ENCODE data around the gene EMC9. TPM values are rescaled to one million over a fixed set of nuclear protein-coding genes. Genes with fewer than 3 reads are reported as not detected.

The EMC9 gene
- total and polyA plus RNA-seq, 7 donors = 17.2 to 67.5 (median 35.1) TPM

GRCh38 chr14:24185026-24185425, 43.6 kb upstream of the EMC9 start:
- Histone ChIP-seq H3K4me3 (no peak overlapping the region), H3K36me3 (ENCODE audit: insufficient read depth in 1 of 2, low read depth in 1 of 2) (peaks cover 6 to 76% of the 10 kb centered on the region in 2 donors), H3K4me1 (peaks cover 26% of the 10 kb centered on the region), H3K9me3 (no peaks in the 10 kb centered on the region), H3K27ac (no peak overlapping the region), H3K27me3 (ENCODE audit: insufficient read depth in 3 of 3, low read length in 2 of 3) (no peaks in the 10 kb centered on the region)
- DNase-seq (peak in 1 of 2 donors; percentile 35), ATAC-seq (no peak)
- no peak for TF ChIP-seq CTCF (IDR thresholded peaks at IDR 0.05)
- intact Hi-C loops (cut with DNase I) = no loop called here
- 94 to 98% (median 98%) methylated on average over 7 of the region's 7 CpGs for WGBS, 3 donors

GRCh38 chr14:24184104-24184970, 42.9 kb upstream of the EMC9 start:
- Histone ChIP-seq H3K36me3 (ENCODE audit: insufficient read depth in 1 of 2, low read depth in 1 of 2) (peaks cover 6 to 78% of the 10 kb centered on the region in 2 donors), H3K27ac (no peak overlapping the region), H3K4me3 (no peak overlapping the region), H3K27me3 (ENCODE audit: insufficient read depth in 3 of 3, low read length in 2 of 3) (no peaks in the 10 kb centered on the region), H3K4me1 (peaks cover 30% of the 10 kb centered on the region), H3K9me3 (no peaks in the 10 kb centered on the region)
- ATAC-seq (no peak), DNase-seq (peak in 1 of 2 donors; percentile 50)
- intact Hi-C loops (cut with DNase I) = no loop called here
- TF ChIP-seq CTCF (IDR thresholded peaks at IDR 0.05) = no peak
- 88% methylated on average over 19 of the region's 19 CpGs for WGBS, 3 donors

- Histone ChIP-seq H3K4me1 (peaks cover 32% of the 10 kb centered on the region), H3K9me3 (no peaks in the 10 kb centered on the region), H3K27me3 (ENCODE audit: insufficient read depth in 3 of 3, low read length in 2 of 3) (no peaks in the 10 kb centered on the region), H3K36me3 (ENCODE audit: insufficient read depth in 1 of 2, low read depth in 1 of 2) (peaks cover 6 to 90% of the 10 kb centered on the region in 2 donors), H3K27ac (no peak overlapping the region), H3K4me3 (no peak overlapping the region)
- intact Hi-C loops (cut with DNase I) = no loop called here
- 91 to 92% (median 91%) methylated on average over 14 to 15 of the region's 15 CpGs for WGBS, 3 donors
- peak in 1 of 2 donors; percentile 38 for DNase-seq
- ATAC-seq = no peak
- no peak for TF ChIP-seq CTCF (IDR thresholded peaks at IDR 0.05)
These were observed 41.7 kb upstream of the EMC9 start for GRCh38 chr14:24183014-24183481.

- H3K9me3 ChIP-seq = no peaks in the 10 kb centered on the region
- no peak overlapping the region for H3K4me3 ChIP-seq
- H3K27me3 ChIP-seq (ENCODE audit: insufficient read depth in 3 of 3, low read length in 2 of 3) = no peaks in the 10 kb centered on the region
- WGBS, 3 donors = 86 to 88% (median 87%) methylated on average over 14 of the region's 14 CpGs
- no peak overlapping the region for H3K27ac ChIP-seq
- no peak for ATAC-seq
- intact Hi-C loops (cut with DNase I) = no loop called here
- H3K36me3 ChIP-seq (ENCODE audit: insufficient read depth in 1 of 2, low read depth in 1 of 2) = peaks cover 6 to 94% of the 10 kb centered on the region in 2 donors
- DNase-seq = peak in 1 of 2 donors; percentile 32
- peaks cover 25% of the 10 kb centered on the region for H3K4me1 ChIP-seq
- TF ChIP-seq CTCF (IDR thresholded peaks at IDR 0.05) = no peak
These were observed 40.9 kb upstream of the EMC9 start for GRCh38 chr14:24182110-24182882.

Measured in psoas muscle (tissue), 8 donors.